OCI-LY1 (cell line): ENCODE data around the gene DECR2.

ENCODE experiments used
- EZH2 ChIP-seq: fragments of 200-600 bp; sonication (generic), shearing (Covaris generic); IDR thresholded peaks from 2 replicates; pipeline ENCODE4 v1.8.0; 2017; ENCODE audit warnings: borderline replicate concordance, mixed run types, mild to moderate bottlenecking, antibody characterized with exemption, low read length, moderate library complexity, mixed read lengths
- TF ChIP-seq, protein P1 (sequence below): fragments of 200-600 bp; sonication (generic), shearing (Covaris generic); IDR thresholded peaks from 2 replicates; pipeline ENCODE4 v1.5.1; 2017; ENCODE audit warnings: mild to moderate bottlenecking, antibody characterized with exemption, low read length, moderate library complexity, mixed read lengths

GRCh38 chr16:444027-444426 is 42.3 kb downstream of the DECR2 start:
- TF ChIP-seq, protein P1, sequence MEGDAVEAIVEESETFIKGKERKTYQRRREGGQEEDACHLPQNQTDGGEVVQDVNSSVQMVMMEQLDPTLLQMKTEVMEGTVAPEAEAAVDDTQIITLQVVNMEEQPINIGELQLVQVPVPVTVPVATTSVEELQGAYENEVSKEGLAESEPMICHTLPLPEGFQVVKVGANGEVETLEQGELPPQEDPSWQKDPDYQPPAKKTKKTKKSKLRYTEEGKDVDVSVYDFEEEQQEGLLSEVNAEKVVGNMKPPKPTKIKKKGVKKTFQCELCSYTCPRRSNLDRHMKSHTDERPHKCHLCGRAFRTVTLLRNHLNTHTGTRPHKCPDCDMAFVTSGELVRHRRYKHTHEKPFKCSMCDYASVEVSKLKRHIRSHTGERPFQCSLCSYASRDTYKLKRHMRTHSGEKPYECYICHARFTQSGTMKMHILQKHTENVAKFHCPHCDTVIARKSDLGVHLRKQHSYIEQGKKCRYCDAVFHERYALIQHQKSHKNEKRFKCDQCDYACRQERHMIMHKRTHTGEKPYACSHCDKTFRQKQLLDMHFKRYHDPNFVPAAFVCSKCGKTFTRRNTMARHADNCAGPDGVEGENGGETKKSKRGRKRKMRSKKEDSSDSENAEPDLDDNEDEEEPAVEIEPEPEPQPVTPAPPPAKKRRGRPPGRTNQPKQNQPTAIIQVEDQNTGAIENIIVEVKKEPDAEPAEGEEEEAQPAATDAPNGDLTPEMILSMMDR: no peak
- TF ChIP-seq EZH2: no peak
